Measurements from ENCODE around the gene HEBP1.
A peak's percentile ranks its signal among the peaks of the same experiment; 100 is the strongest.

Gene HEBP1

DNA sequence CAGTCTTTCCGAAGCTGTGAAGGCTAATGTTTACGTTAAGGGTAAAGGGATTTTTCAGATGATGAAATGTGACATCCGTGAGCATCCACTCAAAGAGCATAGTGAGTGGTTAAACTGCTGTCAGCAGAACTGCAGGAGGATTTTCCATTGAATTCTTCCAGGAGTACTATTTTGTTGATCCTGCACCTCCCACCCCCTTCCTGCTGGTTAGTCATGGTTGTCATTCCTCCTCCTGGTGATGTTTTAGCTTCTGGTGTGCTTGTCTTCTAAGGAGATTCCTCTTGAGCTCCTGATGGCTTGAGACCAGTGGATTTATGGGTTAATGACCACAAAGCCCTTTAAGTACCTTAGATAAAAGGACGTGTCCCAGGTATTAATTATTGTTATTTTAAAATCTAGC, 45.7 kb downstream of the HEBP1 start:
- DNase-seq (ENCODE audit: low read depth in 1 of 2, low spot score in 1 of 2), result no peak

DNA sequence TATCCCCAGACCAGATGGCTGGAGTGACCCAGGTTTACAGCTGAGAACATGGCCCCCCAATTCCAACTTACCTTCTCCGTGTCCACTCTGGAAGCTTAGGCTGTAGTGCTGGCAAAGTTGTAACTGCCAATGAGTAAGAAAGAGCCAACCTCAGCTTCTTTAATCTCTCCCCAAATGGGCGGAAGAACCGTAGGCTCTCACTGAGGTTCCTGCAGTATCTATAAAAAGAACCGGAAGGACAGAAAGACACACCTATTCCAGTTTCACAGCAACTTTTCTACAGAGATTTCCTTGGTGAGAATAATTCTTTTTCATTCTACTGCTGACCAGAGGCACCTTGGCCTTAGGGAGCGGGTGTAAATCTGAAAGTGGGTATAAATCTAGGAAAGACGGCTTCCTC, 48.0 kb downstream of the HEBP1 start, which contains the start of gene GPRC5D:
Gene GPRC5D, minus strand, starts transcription at position 135 of the 400 bp plus-strand sequence. CDS start 1,786 bp downstream, outside the sequence.
- DNase-seq (ENCODE audit: low read depth in 1 of 2, low spot score in 1 of 2), result no peak

DNA sequence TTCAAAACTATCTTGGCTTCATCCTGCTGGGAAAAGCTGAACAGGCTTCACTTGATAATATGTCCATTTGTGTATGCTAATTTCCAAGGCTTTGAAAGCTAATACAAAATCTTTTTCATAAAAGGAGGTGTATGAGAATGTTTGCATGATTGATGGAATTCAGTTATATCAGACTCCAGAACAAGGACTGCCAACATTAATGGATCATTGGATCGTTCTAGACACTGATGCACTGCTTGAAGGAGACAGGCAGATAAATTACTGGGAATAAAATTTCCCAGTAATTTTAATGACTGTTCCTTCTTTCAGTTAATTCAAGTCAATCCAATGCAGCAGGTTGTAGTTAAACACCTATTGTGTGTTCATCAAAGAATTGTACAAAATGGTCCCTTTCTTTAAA, 48.6 kb downstream of the HEBP1 start:
- DNase-seq (ENCODE audit: low read depth in 1 of 2, low spot score in 1 of 2), result no peak

DNA sequence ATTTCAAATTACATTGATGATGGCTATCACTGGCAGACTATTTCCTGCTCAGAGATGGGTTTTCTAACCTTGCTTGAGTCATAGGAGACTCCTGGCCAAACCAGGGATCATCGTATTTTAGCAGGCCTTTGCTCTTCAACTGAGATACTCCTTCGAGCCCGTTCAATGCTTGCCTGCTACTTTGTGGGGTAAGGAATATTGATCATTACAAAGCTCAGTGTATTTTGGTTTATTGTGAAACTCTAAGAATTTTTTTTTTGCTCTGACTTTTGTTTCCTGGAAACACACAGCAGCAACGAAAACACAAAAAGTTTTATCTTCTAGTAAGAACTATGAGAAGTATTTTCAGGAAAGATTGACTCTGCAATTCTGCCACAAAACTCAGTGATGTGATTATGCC, 52.2 kb downstream of the HEBP1 start:
- no peak for DNase-seq (ENCODE audit: low read depth in 1 of 2, low spot score in 1 of 2)

DNA sequence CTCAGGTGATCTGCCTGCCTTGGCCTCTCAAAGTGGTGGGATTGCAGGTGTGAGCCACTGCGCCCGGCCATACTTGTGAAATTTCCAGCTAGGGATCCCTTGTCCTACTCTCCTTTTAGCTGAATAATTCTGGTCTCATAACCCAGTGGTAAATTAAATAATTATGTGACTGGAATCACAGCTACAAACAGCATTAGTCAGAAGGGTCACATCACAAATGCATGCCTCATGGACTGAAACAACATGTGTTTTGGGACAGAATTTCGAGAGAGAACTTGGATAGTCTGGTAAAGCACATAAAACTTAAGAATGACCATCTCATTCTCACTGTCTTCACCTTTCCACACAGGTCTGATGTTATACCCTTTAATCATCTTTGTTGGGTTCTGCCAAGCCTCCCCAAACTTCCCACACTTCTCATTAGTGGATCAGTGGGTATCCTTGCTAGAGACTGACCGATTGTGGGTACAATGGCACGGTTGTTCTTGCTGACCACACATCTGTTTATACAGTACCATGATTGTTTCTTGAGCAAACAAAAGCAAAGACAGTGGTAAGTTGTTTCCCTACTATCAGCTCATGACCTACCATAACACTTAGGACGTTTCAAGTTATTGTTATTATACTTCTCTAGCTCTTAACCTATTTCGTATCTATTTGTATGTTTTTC, 53.2 kb downstream of the HEBP1 start:
- no peak for DNase-seq (ENCODE audit: low read depth in 1 of 2, low spot score in 1 of 2)

DNA sequence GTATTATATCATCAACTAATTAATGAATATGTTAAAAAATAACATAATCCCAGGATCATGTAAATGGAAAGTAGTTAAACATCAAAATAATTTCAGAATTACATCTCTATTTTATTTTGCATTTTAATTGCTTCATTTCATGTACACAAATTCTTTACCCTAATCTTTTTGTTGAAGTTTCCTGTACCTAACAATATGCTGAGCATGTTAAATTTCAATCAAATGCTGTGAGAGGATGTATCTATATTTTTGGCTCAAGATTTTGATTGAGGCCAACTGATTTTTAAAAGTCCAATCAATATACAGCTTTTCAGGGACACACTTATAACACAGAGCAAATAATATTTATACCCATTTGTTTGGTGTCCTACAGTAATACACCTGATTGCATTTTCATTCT, 54.5 kb downstream of the HEBP1 start:
- no peak for DNase-seq (ENCODE audit: low read depth in 1 of 2, low spot score in 1 of 2)

DNA sequence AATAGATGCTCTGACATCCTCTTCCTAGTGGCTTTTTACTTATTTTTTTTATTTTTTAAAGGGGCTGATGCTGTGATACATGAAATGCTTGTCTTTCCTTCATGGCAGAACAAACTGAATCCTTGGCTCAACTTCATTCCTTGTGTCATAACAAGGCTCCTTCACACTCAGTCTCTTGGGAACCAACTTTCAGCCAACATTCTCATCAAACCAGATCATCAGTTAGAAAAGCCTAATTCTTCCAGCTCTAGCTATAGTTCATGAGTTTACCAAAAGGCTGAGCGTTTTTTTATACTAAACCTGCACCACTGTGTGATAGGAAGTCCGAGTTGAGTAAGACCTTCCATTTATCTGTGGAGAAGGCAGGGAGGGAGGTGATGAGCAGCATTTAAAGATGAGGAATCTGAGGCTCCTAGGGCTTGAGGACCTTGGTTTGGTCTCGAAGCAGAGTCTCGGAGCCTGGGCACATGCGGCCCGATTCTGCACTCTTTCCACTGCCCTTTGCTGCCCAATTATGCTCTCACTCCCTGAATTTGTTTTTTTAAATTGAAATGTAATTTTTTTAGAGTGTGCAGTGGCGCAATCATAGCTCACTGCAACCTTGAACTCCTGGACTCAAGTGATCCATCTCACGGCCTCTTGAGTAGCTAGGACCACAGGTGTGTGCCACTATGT, 56.3 kb downstream of the HEBP1 start:
- DNase-seq (ENCODE audit: low read depth in 1 of 2, low spot score in 1 of 2), result no peak

DNA sequence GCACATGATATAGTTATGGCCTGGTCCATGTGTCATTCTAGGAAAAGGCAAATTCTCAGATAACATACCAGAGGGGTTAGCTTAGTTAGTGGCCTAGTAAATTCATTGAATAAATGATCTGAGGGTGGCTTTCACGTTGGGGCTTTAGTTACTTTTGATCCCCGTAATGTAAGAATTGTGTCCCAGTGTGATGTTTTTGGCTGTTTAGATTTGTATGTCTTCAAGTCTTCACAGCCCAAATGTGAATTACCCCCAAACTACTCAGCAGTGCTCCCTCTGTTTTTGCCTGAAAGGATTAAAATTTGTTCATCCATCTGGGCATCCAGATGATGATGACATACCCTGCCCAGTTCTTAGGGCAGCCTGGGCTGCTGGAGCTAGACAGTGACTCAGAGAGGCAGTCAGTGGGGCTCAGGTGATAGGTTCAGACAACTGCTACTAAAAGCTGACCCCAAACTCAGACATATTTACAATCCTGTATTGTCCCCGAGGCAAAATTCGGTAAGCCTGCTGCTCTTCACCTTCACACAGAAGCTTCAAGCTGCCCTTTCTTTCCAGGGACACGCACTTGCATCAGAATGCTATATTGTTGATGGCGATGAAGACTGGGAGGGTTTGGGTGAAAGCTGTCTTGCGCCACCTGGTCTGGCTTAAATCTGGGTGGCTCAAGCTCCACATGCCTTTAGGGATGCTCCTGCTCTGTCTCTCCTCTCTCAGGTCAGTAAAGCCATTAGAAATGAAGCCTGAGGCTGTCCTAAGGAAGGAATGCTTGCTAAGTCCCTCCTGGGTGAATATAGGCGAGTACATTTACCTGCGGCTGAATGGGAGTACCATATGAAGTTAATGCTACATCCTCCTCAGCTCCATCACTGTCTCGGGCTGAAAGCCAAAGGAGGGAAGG, 58.4 kb downstream of the HEBP1 start:
- no peak for DNase-seq (ENCODE audit: low read depth in 1 of 2, low spot score in 1 of 2)

DNA sequence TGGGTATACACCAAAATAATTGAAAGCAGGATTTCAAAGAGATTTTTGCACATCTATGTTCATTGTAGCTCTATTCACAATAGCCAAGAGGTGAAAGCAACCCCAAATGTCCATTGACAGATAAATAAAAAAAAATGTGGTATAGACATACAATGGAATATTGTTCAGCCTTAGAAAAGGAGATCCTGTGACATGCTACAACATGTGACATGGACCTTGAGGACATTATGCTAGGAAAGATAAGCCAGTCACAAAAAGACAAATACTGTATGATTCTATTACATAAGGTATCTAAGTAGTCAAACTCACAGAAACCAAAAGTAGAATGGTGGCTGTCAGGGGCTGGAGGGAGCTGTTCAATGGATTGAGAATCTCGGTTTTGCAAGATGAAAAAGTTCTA, 60.2 kb downstream of the HEBP1 start:
- DNase-seq (ENCODE audit: low read depth in 1 of 2, low spot score in 1 of 2), result no peak

DNA sequence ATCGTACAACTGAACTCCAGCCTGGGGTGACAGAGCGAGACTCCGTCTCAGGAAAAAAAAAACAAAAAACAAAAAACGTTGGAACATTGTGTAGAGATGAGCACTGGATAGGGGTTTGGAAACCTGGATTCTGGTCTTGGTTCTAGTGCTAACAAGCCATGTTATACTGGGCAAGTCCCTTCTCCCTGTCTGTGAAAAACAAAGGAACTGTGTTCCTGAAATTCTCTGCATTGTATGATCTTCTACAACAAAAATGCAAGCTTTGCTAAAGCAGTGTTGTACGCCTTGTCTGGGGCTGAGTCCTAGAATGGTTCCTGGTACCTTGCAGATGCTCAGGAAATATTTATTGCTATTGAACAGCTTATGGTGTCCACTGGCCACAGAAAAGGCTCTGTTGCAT, 61.5 kb downstream of the HEBP1 start:
- no peak for DNase-seq (ENCODE audit: low read depth in 1 of 2, low spot score in 1 of 2)

DNA sequence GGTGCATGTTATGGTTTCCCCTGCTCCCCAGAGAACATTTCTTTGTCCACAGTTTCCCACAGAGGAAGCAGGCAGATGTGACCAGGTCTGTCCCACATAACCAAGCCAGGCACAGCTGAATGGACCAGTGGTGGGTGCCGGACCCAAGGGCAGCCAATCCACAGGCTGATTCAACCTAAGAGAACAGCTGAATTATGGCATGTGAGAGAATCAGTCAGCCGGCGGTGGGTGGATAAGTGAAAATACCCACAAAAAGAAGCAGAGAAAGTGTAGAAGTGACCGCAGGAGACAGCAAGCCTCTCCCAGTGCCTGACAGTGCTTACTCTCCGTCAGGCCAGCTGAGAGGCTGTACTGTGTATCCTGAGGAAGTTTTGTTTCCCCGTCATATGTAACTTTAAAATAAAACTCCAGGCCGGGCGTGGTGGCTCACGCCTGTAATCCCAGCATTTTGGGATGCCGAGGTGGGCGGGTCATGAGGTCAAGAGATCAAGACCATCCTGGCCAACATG, 63.0 kb downstream of the HEBP1 start:
- DNase-seq (ENCODE audit: low read depth in 1 of 2, low spot score in 1 of 2), result no peak

DNA sequence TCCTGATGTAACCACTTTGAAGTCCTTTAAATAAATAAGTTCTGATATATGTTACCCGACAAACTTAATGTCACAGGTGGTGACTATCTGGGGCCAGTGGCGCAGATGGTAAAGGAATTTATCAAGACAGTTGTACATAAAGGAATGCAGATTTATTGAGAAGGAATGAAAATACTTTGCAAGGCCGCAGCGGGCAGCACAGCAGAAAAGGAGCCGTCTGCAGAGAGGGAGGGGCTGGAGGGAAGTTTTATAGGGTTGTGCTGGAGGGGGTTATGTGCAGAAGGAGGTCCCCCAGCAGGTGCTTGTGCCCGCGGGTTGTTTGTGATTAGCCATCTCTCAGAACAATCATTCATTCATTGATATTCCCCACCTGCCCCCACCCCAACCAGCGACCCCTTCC, 65.5 kb downstream of the HEBP1 start:
- DNase-seq (ENCODE audit: low read depth in 1 of 2, low spot score in 1 of 2), result no peak

DNA sequence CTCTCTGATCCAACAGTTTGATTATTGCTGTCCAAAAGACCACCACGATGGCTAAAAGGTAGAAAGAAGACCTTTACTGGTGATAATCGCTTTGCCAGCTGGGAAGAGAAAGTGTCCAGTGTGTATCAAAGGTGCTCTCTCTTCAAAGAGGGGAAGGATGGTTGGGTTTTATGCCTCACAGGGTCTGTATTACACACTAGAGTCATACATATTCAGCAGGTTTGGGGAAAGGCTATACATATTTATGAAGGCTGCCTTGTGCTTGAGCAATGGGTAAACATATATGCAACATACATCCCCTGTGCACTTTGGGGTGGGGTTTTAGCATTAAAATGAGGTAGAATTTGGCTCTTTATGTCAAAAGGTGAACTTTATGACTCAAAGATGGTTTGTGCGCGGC, 66.3 kb downstream of the HEBP1 start:
- no peak for DNase-seq (ENCODE audit: low read depth in 1 of 2, low spot score in 1 of 2)

DNA sequence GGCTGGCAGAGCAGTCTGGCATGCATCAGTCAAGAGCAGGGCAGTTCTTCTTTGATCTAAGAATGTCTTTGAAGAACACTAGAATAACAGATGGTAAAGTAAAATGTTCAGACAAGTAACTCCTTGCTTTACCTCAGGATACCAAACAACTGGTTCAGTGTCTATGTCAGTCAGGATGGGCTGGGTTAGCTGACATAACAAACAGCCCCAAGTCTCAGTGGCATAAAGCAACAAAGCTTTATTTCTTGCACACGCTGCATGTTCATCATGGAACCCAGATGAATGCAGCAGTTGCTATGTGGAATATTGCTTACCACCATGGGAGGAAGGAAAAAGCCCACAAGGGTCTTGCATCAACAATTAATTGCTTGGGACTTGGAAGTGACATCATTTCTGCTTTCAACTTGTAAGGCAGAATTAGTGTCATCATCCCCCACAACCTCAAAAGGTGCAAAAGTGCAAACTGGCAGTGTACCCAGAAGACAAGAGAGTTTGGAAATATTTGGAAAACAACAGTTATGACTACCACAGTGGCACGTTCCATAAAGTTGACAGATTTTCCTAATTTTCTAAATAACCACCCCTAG, 69.3 kb downstream of the HEBP1 start:
- DNase-seq (ENCODE audit: low read depth in 1 of 2, low spot score in 1 of 2), result no peak

DNA sequence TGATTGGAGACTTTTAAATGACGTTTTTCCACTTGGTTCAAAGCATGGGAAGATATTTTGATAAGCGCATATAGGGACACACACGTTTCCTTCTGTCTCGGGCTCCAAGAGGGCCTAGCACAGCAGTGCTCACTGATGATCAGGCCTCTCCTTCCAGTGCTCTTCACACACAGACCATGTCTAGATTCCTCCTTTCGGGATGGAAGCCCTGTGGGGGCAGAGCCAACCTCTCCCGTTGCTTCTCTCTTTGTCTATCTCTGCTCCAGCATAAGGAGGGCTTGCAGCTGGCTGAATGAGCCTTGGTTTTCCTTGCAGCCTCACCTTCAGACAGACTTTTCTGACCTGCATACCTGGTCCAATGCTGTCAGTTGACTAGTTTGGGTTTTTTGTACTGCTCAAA, 70.4 kb downstream of the HEBP1 start:
- no peak for DNase-seq (ENCODE audit: low read depth in 1 of 2, low spot score in 1 of 2)

DNA sequence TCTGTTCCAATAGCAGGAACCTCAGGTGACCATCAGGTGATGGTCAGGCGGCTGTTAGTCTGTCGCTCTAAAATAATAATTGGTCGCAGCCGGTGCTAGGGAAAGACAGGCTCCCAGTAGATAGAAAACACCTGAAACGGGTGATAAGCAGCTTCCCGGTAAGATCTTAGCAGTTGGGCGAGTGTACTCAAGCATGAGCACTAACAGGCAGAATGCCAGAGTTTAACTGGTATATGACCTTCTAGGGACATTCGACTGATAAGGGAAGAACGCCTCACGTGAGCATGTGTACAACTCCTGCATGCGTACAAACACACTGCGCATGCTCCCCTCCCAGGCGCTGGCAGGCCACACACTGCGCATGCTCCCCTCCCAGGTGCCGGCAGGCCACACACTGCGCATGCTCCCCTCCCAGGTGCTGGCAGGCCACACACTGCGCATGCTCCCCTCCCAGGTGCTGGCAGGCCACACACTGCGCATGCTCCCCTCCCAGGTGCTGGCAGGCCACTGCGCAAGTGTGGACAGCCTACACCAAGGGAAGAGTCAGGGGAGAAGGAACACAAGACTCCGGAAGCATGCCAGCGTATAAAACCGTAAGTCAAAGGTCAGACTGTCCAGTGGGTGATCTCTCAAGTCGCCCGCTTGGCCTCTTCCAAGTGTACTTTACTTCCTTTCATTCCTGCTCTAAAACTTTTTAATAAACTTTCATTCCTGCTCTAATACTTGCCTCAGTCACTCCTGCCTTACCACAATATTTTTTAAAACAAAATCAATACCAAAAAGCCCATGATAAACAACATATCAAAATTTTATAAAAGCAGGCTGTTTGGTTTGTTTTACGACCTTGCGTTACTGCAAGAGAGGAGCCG, 72.6 kb downstream of the HEBP1 start:
- DNase-seq (ENCODE audit: low read depth in 1 of 2, low spot score in 1 of 2), result peak; percentile 7 to 13

DNA sequence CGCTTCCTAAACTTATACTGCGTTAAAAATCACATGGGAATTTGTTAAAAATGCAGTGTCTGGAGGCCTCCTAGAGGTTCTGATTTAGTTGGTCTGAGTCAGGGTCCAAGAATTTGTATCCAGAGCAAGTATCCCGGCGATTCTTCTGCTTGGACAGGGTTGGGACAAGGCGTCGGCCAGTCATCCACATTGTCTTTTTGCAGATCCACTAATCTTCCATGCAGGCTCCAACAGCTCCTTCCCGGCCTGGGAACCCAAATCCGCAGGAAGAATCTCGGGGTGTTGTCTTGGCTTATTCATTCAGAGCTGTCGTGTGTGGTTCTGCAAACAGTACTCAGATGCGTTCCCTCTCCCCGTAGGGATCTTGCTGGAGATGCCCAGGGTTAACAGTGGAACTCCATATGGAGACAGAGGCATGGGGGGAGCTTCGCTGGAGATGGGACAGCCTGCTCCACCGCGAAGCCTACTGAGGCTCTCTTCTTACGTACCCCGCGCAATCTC, 73.4 kb downstream of the HEBP1 start:
- DNase-seq (ENCODE audit: low read depth in 1 of 2, low spot score in 1 of 2), result no peak

DNA sequence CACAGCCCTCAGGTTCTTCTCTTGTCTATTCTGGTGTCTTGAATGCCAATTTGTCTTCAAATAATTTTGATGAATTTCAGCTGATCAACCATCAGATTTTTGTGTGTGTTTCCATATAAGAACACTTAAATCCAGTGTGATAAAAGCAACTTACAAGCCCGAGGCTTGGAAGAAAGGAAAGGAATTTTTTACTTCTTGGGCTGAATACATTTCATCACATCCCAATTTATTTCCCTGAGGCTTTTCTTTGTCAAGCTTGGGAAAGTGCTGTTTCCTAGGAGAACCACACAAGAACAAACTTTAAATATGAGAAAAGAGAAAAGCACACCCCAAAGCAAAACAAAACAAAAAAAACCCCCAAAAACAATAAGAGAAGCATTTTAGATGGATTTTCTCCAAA, 74.7 kb downstream of the HEBP1 start:
- no peak for DNase-seq (ENCODE audit: low read depth in 1 of 2, low spot score in 1 of 2)

Measured in activated T-helper 1 cell treated with anti-CD3 and anti-CD28 coated beads, Interleukin-2, amount 50 U/mL, for 16 hours (primary cell).